ENCODE measurements around the gene LRCH1. TPM values are rescaled to one million over a fixed set of nuclear protein-coding genes. Genes with fewer than 3 reads are reported as not detected.

Gene LRCH1
- total RNA-seq, 4 donors from 2014 or later = 29.1 to 55.6 (median 36.2) TPM

- H3K36me3 ChIP-seq = no peaks in the 10 kb centered on the region
- DNase-seq = no peak
- intact Hi-C loops (cut with DNase I; ENCODE audit: low total_unique reads) = no loop called here
- peaks cover 0 to 5% of the 10 kb centered on the region in 2 donors for H3K4me1 ChIP-seq
- H3K27me3 ChIP-seq = no peaks in the 10 kb centered on the region
- H3K27ac ChIP-seq = no peak overlapping the region
- TF ChIP-seq CTCF (IDR thresholded peaks at IDR 0.05) = no peak
- no peak for TF ChIP-seq POLR2A (IDR thresholded peaks at IDR 0.05)
- no peaks in the 10 kb centered on the region for H3K9me3 ChIP-seq
- no peak overlapping the region for H3K4me3 ChIP-seq
Measured at GRCh38 chr13:46562581-46562980, 9.6 kb downstream of the LRCH1 start.

- Histone ChIP-seq H3K4me1 (peaks cover 0 to 7% of the 10 kb centered on the region in 2 donors), H3K9me3 (no peaks in the 10 kb centered on the region), H3K27ac (peak overlapping the region; percentile 3 to 9), H3K4me3 (no peak overlapping the region), H3K36me3 (no peaks in the 10 kb centered on the region), H3K27me3 (no peaks in the 10 kb centered on the region)
- intact Hi-C loops (cut with DNase I; ENCODE audit: low total_unique reads) = no loop called here
- TF ChIP-seq CTCF (IDR thresholded peaks at IDR 0.05) = no peak
- TF ChIP-seq POLR2A (IDR thresholded peaks at IDR 0.05) = no peak
- DNase-seq = no peak
Measured at GRCh38 chr13:46565808-46566750, 13.1 kb downstream of the LRCH1 start.

GRCh38 chr13:46567671-46568070 lies 14.7 kb downstream of the LRCH1 start:
- no peak overlapping the region for H3K27ac ChIP-seq
- peaks cover 0 to 3% of the 10 kb centered on the region in 2 donors for H3K4me1 ChIP-seq
- no peak for TF ChIP-seq POLR2A (IDR thresholded peaks at IDR 0.05)
- no peak for TF ChIP-seq CTCF (IDR thresholded peaks at IDR 0.05)
- no peaks in the 10 kb centered on the region for H3K9me3 ChIP-seq
- no peak overlapping the region for H3K4me3 ChIP-seq
- no peaks in the 10 kb centered on the region for H3K36me3 ChIP-seq
- no peaks in the 10 kb centered on the region for H3K27me3 ChIP-seq
- no peak for DNase-seq
- intact Hi-C loops (cut with DNase I; ENCODE audit: low total_unique reads) = no loop called here

GRCh38 chr13:46569456-46569855 lies 16.5 kb downstream of the LRCH1 start:
- DNase-seq = no peak
- H3K9me3 ChIP-seq = no peaks in the 10 kb centered on the region
- H3K27ac ChIP-seq = no peak overlapping the region
- H3K27me3 ChIP-seq = no peaks in the 10 kb centered on the region
- no peaks in the 10 kb centered on the region for H3K36me3 ChIP-seq
- no peak overlapping the region for H3K4me3 ChIP-seq
- peaks cover 0 to 3% of the 10 kb centered on the region in 2 donors for H3K4me1 ChIP-seq
- intact Hi-C loops (cut with DNase I; ENCODE audit: low total_unique reads) = no loop called here
- no peak for TF ChIP-seq POLR2A (IDR thresholded peaks at IDR 0.05)
- TF ChIP-seq CTCF (IDR thresholded peaks at IDR 0.05) = no peak

GRCh38 chr13:46570273-46570672 lies 17.3 kb downstream of the LRCH1 start:
- intact Hi-C loops (cut with DNase I; ENCODE audit: low total_unique reads) = no loop called here
- DNase-seq = no peak
- Histone ChIP-seq H3K4me1 (peaks cover 4 to 7% of the 10 kb centered on the region in 2 donors), H3K27me3 (no peaks in the 10 kb centered on the region), H3K4me3 (no peak overlapping the region), H3K9me3 (no peaks in the 10 kb centered on the region), H3K27ac (no peak overlapping the region), H3K36me3 (no peaks in the 10 kb centered on the region)
- no peak for TF ChIP-seq POLR2A (IDR thresholded peaks at IDR 0.05)
- no peak for TF ChIP-seq CTCF (IDR thresholded peaks at IDR 0.05)
